DMS153 treated with DMSO at 0.1 percent for 48 hours (cell line): ENCODE measurements around the gene FLRT1.

Experiments
- DNase-seq: peaks from one replicate; lab custom pipeline; 2025; ENCODE audit not compliant: unreplicated experiment; lab: John Stamatoyannopoulos, UW

FLRT1 gene

GRCh38 chr11:64023712-64024710 lies 11.7 kb upstream of the FLRT1 start:
- no peak for DNase-seq

- no peak for DNase-seq
These were observed 10.5 kb upstream of the FLRT1 start for GRCh38 chr11:64025205-64025604.

GRCh38 chr11:64026575-64027205 lies 9.0 kb upstream of the FLRT1 start:
- DNase-seq, result no peak

- no peak for DNase-seq
These were observed 7.9 kb upstream of the FLRT1 start for GRCh38 chr11:64027651-64028397.

GRCh38 chr11:64028398-64029115 lies 7.2 kb upstream of the FLRT1 start:
- peak; percentile 30 for DNase-seq

- DNase-seq, result no peak
These were observed 6.0 kb upstream of the FLRT1 start for GRCh38 chr11:64029773-64030172.

- DNase-seq, result no peak
These were observed 4.7 kb upstream of the FLRT1 start for GRCh38 chr11:64031001-64031400.

- no peak for DNase-seq
These were observed 3.7 kb upstream of the FLRT1 start for GRCh38 chr11:64032050-64032449.

- DNase-seq, result no peak
These were observed 1.3 kb upstream of the FLRT1 start for GRCh38 chr11:64034411-64034811.

- no peak for DNase-seq
These were observed 628 bp upstream of the FLRT1 start for GRCh38 chr11:64035081-64035524.

- DNase-seq, result no peak
These were observed 626 bp downstream of the FLRT1 start for GRCh38 chr11:64036087-64037026.

GRCh38 chr11:64037027-64037634 lies 1.4 kb downstream of the FLRT1 start:
- DNase-seq, result no peak

- no peak for DNase-seq
These were observed 2.8 kb downstream of the FLRT1 start for GRCh38 chr11:64038500-64038899.

GRCh38 chr11:64039012-64039665 lies 3.4 kb downstream of the FLRT1 start:
- no peak for DNase-seq

GRCh38 chr11:64040684-64041322 lies 5.1 kb downstream of the FLRT1 start:
- no peak for DNase-seq

GRCh38 chr11:64041846-64042245 lies 6.1 kb downstream of the FLRT1 start:
- DNase-seq, result no peak

GRCh38 chr11:64042301-64042700 lies 6.6 kb downstream of the FLRT1 start:
- DNase-seq, result no peak

GRCh38 chr11:64043545-64043944 lies 7.8 kb downstream of the FLRT1 start:
- DNase-seq, result no peak
